Neuronal stem cell (in vitro differentiated cells): ENCODE results near the gene CXXC5.

ENCODE experiments used
- DNase-seq: peaks from one replicate; pipeline ENCODE4 v3.0.0-alpha.2; 2013; ENCODE audit warnings: low spot score
- H2AFZ ChIP-seq: one replicate; pipeline ENCODE4 v1.6.1; 2013; ENCODE audit warnings: mild to moderate bottlenecking, low read length, inconsistent platforms
- H2AK5ac ChIP-seq: 2 replicates; pipeline ENCODE4 v1.6.1; 2013; ENCODE audit warnings: low read depth, mild to moderate bottlenecking, inconsistent platforms, low read length, moderate library complexity, mixed read lengths
- H2BK120ac ChIP-seq: 2 replicates; pipeline ENCODE4 v1.6.1; 2013; ENCODE audit warnings: low read depth, mild to moderate bottlenecking, inconsistent platforms, low read length, moderate library complexity, mixed read lengths
- H2BK12ac ChIP-seq: one replicate; pipeline ENCODE4 v1.6.1; 2013; ENCODE audit warnings: low read length, inconsistent platforms
- H2BK15ac ChIP-seq: 2 replicates; pipeline ENCODE4 v1.6.1; 2013; ENCODE audit warnings: mild to moderate bottlenecking, low read length, inconsistent platforms, mixed read lengths
- H2BK5ac ChIP-seq: one replicate; pipeline ENCODE4 v1.6.1; 2013; ENCODE audit warnings: inconsistent platforms, mild to moderate bottlenecking, low read length, moderate library complexity
- H3K14ac ChIP-seq: one replicate; pipeline ENCODE4 v1.6.1; 2013; ENCODE audit warnings: low read length, inconsistent platforms
- H3K18ac ChIP-seq: 2 replicates; pipeline ENCODE4 v1.6.1; 2013; ENCODE audit warnings: low read length, inconsistent platforms
- H3K23ac ChIP-seq: 2 replicates; pipeline ENCODE4 v1.6.1; 2013; ENCODE audit warnings: low read depth, mild to moderate bottlenecking, mixed read lengths, low read length, inconsistent platforms; ENCODE audit not compliant: poor library complexity
- H3K27ac ChIP-seq: replicated peaks from 3 replicates; pipeline ENCODE4 v1.5.1; 2013; ENCODE audit warnings: low read length, inconsistent platforms
- H3K27me3 ChIP-seq, 3 experiments: 2 replicates each; pipeline ENCODE4 v1.6.1; 2013; ENCODE audit warnings: low read length in 3 of 3, mild to moderate bottlenecking in 2 of 3, inconsistent platforms in 1 of 3, low read depth in 1 of 3, mixed read lengths in 1 of 3, moderate library complexity in 1 of 3; ENCODE audit not compliant: control insufficient read depth in 3 of 3, insufficient read depth in 3 of 3
- H3K36me3 ChIP-seq, 2 donors: replicated peaks in 1 of 2; 2 replicates each; pipeline ENCODE4 v1.6.1; 2013; ENCODE audit warnings: low read length in 2 of 2; ENCODE audit not compliant: control insufficient read depth in 2 of 2, insufficient read depth in 2 of 2
- H3K4ac ChIP-seq: 2 replicates; pipeline ENCODE4 v1.6.1; 2013; ENCODE audit warnings: inconsistent platforms, mild to moderate bottlenecking, low read length, moderate library complexity
- H3K4me1 ChIP-seq, 2 donors: 1 replicate in 1 of 2; 2 replicates in 1 of 2; pipeline ENCODE4 v1.6.1; 2013; ENCODE audit warnings: low read length in 2 of 2, low read depth in 1 of 2; ENCODE audit not compliant: control insufficient read depth in 2 of 2, insufficient read depth in 1 of 2
- H3K4me2 ChIP-seq: one replicate; pipeline ENCODE4 v1.6.1; 2013; ENCODE audit warnings: mild to moderate bottlenecking, low read length, inconsistent platforms; ENCODE audit not compliant: insufficient read depth, poor library complexity, severe bottlenecking
- H3K4me3 ChIP-seq, 2 donors: 2 replicates each; pipeline ENCODE4 v1.5.1; 2013; ENCODE audit warnings: low read length in 2 of 2, mild to moderate bottlenecking in 2 of 2, inconsistent platforms in 1 of 2, moderate library complexity in 1 of 2
- H3K79me1 ChIP-seq: one replicate; pipeline ENCODE4 v1.6.1; 2013; ENCODE audit warnings: low read depth, mild to moderate bottlenecking, inconsistent platforms, low read length, moderate library complexity
- H3K9ac ChIP-seq: one replicate; pipeline ENCODE4 v1.6.1; 2013; ENCODE audit warnings: mild to moderate bottlenecking, low read depth, low read length, inconsistent platforms; ENCODE audit not compliant: poor library complexity
- H3K9me3 ChIP-seq, 2 donors: replicated peaks in 1 of 2; 2 replicates each; pipeline versions ENCODE3 to v1.6.1; 2013; ENCODE audit warnings: low read length in 2 of 2, mild to moderate bottlenecking in 2 of 2, inconsistent platforms in 1 of 2, low read depth in 1 of 2, mixed read lengths in 1 of 2, moderate library complexity in 1 of 2; ENCODE audit not compliant: control insufficient read depth in 2 of 2, insufficient read depth in 1 of 2
- H4K8ac ChIP-seq: one replicate; pipeline ENCODE4 v1.6.1; 2013; ENCODE audit warnings: low read depth, mild to moderate bottlenecking, inconsistent platforms, low read length, moderate library complexity
- H4K91ac ChIP-seq: one replicate; pipeline ENCODE4 v1.6.1; 2013; ENCODE audit warnings: low read length, low read depth, mild to moderate bottlenecking, inconsistent platforms; ENCODE audit not compliant: poor library complexity
- WGBS, 2 donors: extraction: QIAGEN DNeasy Blood & Tissue Kit; methylation state at CpG; one replicate each; pipeline ENCODE4 v1.1.7; 2013; ENCODE audit warnings: missing lambda C conversion rate in 2 of 2, mixed read lengths in 1 of 2; ENCODE audit not compliant: insufficient read length in 2 of 2, insufficient replicate concordance in 1 of 2; ENCODE audit errors: extremely low coverage in 2 of 2; 5-methylcytosine and 5-hydroxymethylcytosine counted together

CXXC5 gene

GRCh38 chr5:139707445-139708003, 59.4 kb downstream of the CXXC5 start:
- H2BK120ac ChIP-seq, result no peak overlapping the region
- peaks cover 0 to 2% of the 10 kb centered on the region in 2 donors for H3K9me3 ChIP-seq
- peak overlapping the region; percentile 63 for H2AK5ac ChIP-seq
- H3K23ac ChIP-seq, result no peak overlapping the region
- no peak overlapping the region for H3K4me2 ChIP-seq
- H2BK12ac ChIP-seq, result no peak overlapping the region
- no peaks in the 10 kb centered on the region for H3K79me1 ChIP-seq
- peak overlapping the region; percentile 63 for H3K27ac ChIP-seq
- WGBS, 2 donors, result no CpG with 5 or more reads among the region's 5 CpGs
- no peak overlapping the region for H4K91ac ChIP-seq
- peak overlapping the region; percentile 93 for H3K18ac ChIP-seq
- H3K4me1 ChIP-seq, result peaks cover 38 to 43% of the 10 kb centered on the region in 2 donors
- H2BK5ac ChIP-seq, result no peak overlapping the region
- no peak overlapping the region for H4K8ac ChIP-seq
- H3K9ac ChIP-seq, result no peak overlapping the region
- no peak overlapping the region for H2AFZ ChIP-seq
- H3K27me3 ChIP-seq, result no peaks in the 10 kb centered on the region
- H3K14ac ChIP-seq, result no peak overlapping the region
- H3K36me3 ChIP-seq, result no peaks in the 10 kb centered on the region
- H2BK15ac ChIP-seq, result no peak overlapping the region
- no peak for DNase-seq
- no peak overlapping the region for H3K4me3 ChIP-seq
- no peak overlapping the region for H3K4ac ChIP-seq

DNA sequence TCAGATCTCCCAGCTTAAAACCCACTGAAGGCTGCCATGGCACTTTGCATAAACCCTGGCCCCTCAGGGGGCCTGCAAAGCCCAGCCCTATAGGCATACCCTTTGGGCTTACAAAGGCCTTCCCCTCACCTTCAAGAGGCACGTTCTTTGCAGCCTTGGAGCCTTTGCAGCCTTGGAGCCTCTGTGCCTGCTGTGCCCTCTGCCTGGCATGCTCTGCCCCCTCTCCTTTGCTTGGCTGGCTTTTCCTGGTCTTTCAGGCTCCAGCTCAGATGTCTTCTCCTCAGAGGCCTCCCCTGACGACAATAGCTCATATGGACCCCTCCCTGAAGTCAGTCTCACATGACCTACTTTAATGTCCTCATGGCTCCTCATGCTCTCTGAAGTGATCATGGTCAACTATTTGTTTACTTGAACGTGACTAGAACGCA, 60.3 kb downstream of the CXXC5 start:
- Histone ChIP-seq H3K9ac (no peak overlapping the region), H2AK5ac (peak overlapping the region; percentile 16), H4K8ac (no peak overlapping the region), H3K14ac (no peak overlapping the region), H2BK15ac (no peak overlapping the region), H4K91ac (no peak overlapping the region), H3K9me3 (peaks cover 0 to 2% of the 10 kb centered on the region in 2 donors), H3K79me1 (no peaks in the 10 kb centered on the region), H2AFZ (no peak overlapping the region), H3K4ac (no peak overlapping the region), H3K18ac (peak overlapping the region; percentile 97), H3K4me3 (peak overlapping the region in 1 of 2 donors; percentile 42), H3K27ac (no peak overlapping the region), H3K27me3 (no peaks in the 10 kb centered on the region), H3K36me3 (no peaks in the 10 kb centered on the region), H3K4me1 (peaks cover 38 to 43% of the 10 kb centered on the region in 2 donors), H2BK5ac (no peak overlapping the region), H2BK120ac (no peak overlapping the region), H3K4me2 (peak overlapping the region; percentile 62), H3K23ac (no peak overlapping the region), H2BK12ac (peak overlapping the region; percentile 63)
- no CpG with 5 or more reads among the region's 4 CpGs for WGBS, 2 donors
- DNase-seq, result no peak

DNA sequence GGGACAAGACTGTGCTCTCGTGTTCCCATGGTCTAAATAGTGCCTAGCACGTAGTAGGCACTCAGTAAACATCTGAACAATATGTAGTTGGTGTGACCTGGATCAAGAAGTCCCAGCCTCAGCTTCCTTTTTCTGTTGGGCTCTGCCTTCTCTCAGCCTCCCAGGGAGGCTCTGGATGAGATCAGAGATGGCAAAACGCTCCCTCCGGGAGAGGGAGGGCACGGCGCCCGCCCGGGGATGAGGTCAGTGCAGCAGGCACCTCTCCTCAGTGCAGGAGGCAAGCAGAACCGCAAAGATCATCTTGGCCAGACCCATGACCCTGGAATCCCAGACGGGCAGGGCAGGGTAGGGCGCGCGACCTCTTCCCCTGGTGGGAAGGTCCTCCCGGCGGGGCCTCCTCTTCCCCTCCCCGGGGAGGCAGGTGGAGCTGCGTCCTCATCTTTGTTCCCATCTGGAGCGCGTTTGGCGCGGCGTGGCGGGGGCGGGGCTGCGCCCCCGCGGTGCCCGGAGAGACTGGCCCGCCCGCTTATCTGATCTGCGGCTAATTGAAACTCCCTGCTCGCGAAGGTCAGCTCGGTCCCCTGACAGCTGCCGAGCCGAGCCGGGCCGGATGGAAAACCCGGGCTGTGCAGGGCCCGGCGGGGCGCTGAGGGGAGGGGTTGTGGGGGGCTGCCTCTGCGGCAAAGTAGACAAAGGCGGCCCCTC, 60.9 kb downstream of the CXXC5 start:
- H3K4ac ChIP-seq, result peak overlapping the region; percentile 24
- no peaks in the 10 kb centered on the region for H3K36me3 ChIP-seq
- no CpG with 5 or more reads among the region's 44 CpGs for WGBS, 2 donors
- peak overlapping the region; percentile 65 for H2AFZ ChIP-seq
- peak overlapping the region; percentile 62 for H3K4me2 ChIP-seq
- peak overlapping the region; percentile 72 for H3K27ac ChIP-seq
- no peak overlapping the region for H4K91ac ChIP-seq
- no peaks in the 10 kb centered on the region for H3K27me3 ChIP-seq
- peak overlapping the region; percentile 63 for H2BK12ac ChIP-seq
- H3K4me1 ChIP-seq, result peaks cover 38 to 42% of the 10 kb centered on the region in 2 donors
- H2AK5ac ChIP-seq, result peak overlapping the region; percentile 33
- peak overlapping the region; percentile 71 for H3K9ac ChIP-seq
- peak overlapping the region; percentile 87 for H2BK120ac ChIP-seq
- H3K23ac ChIP-seq, result peak overlapping the region; percentile 25
- H3K4me3 ChIP-seq, result peak overlapping the region; percentile 42 to 43
- H2BK15ac ChIP-seq, result no peak overlapping the region
- no peak overlapping the region for H2BK5ac ChIP-seq
- peak overlapping the region; percentile 14 for H3K14ac ChIP-seq
- peak overlapping the region; percentile 97 for H3K18ac ChIP-seq
- peaks cover 0 to 2% of the 10 kb centered on the region in 2 donors for H3K9me3 ChIP-seq
- no peak overlapping the region for H4K8ac ChIP-seq
- no peaks in the 10 kb centered on the region for H3K79me1 ChIP-seq
- DNase-seq, result peak; percentile 79

GRCh38 chr5:139709582-139710318, 61.6 kb downstream of the CXXC5 start:
- Histone ChIP-seq H3K18ac (peak overlapping the region; percentile 97), H3K9ac (peak overlapping the region; percentile 67), H3K23ac (no peak overlapping the region), H4K8ac (no peak overlapping the region), H3K36me3 (no peaks in the 10 kb centered on the region), H3K4me3 (peak overlapping the region in 1 of 2 donors; percentile 42), H4K91ac (peak overlapping the region; percentile 96), H2BK12ac (peak overlapping the region; percentile 80), H3K9me3 (peaks cover 0 to 2% of the 10 kb centered on the region in 2 donors), H3K79me1 (no peaks in the 10 kb centered on the region), H3K4ac (no peak overlapping the region), H3K4me2 (peak overlapping the region; percentile 62), H2BK5ac (no peak overlapping the region), H3K27ac (peak overlapping the region; percentile 72), H3K27me3 (no peaks in the 10 kb centered on the region), H2BK15ac (peak overlapping the region; percentile 56), H2AFZ (peak overlapping the region; percentile 65), H2BK120ac (peak overlapping the region; percentile 43), H2AK5ac (peak overlapping the region; percentile 33), H3K4me1 (peaks cover 38 to 42% of the 10 kb centered on the region in 2 donors), H3K14ac (no peak overlapping the region)
- no peak for DNase-seq
- no CpG with 5 or more reads among the region's 56 CpGs for WGBS, 2 donors
